PC-9 (cell line): Measurements from ENCODE around the gene SLK.

Experiments
- CTCF ChIP-seq: fragments of 200-600 bp; sonication (generic); conservative IDR thresholded peaks from 2 replicates; pipeline ENCODE4 v1.6.1; 2017; ENCODE audit warnings: mixed run types, antibody characterized with exemption, mild to moderate bottlenecking, moderate library complexity
- EZH2 ChIP-seq: fragments of 200-600 bp; sonication (generic); IDR thresholded peaks from 2 replicates; pipeline ENCODE4 v1.8.0; 2017; ENCODE audit warnings: antibody characterized with exemption, low read depth

- TF ChIP-seq CTCF (no peak), EZH2 (no peak)
These were observed 35.3 kb upstream of the SLK start for GRCh38 chr10:103931603-103932002.
